Measurements from ENCODE around the gene POC1A. TPM values are rescaled to one million over a fixed set of nuclear protein-coding genes. Genes with fewer than 3 reads are reported as not detected.
A peak's percentile ranks its signal among the peaks of the same experiment; 100 is the strongest.

POC1A gene
- total RNA-seq, 1 experiment from 2014 or later, result 9.8 TPM

GRCh38 chr3:52093756-52094545 lies 60.3 kb downstream of the POC1A start:
- DNase-seq (ENCODE audit: unreplicated experiment), result peak; percentile 13
- no TSS peak for BruUV-seq (replicated peaks)
- ChIA-PET POLR2A (no interaction called here), CTCF (interaction anchor here (0.6 to 2.3 kb wide), 4 partner anchors 8 to 93 kb away, joined by 3 to 9 read pairs (median 4); no protein-coding TSS in a partner anchor)
- H3K9me3 Mint-ChIP-seq (ENCODE audit: unreplicated experiment), result no peaks in the 10 kb centered on the region
- no peaks in the 10 kb centered on the region for H3K27me3 Mint-ChIP-seq (ENCODE audit: insufficient read depth, unreplicated experiment)
- no peak for TF ChIP-seq CTCF (IDR thresholded peaks at IDR 0.05; ENCODE audit: unreplicated experiment)
- no peak overlapping the region for H3K27ac Mint-ChIP-seq (ENCODE audit: low read depth, unreplicated experiment)
- no peak overlapping the region for H3K4me3 Mint-ChIP-seq (ENCODE audit: unreplicated experiment)
- no peaks in the 10 kb centered on the region for H3K36me3 Mint-ChIP-seq (ENCODE audit: insufficient read depth, unreplicated experiment)
- peaks cover 7% of the 10 kb centered on the region for H3K4me1 Mint-ChIP-seq (ENCODE audit: insufficient read depth, unreplicated experiment)
- intact Hi-C loops (cut with micrococcal nuclease), result no loop called here

- H3K9me3 Mint-ChIP-seq (ENCODE audit: unreplicated experiment), result no peaks in the 10 kb centered on the region
- BruUV-seq (replicated peaks), result no TSS peak
- H3K4me3 Mint-ChIP-seq (ENCODE audit: unreplicated experiment), result no peak overlapping the region
- intact Hi-C loops (cut with micrococcal nuclease), result no loop called here
- H3K27me3 Mint-ChIP-seq (ENCODE audit: insufficient read depth, unreplicated experiment), result no peaks in the 10 kb centered on the region
- TF ChIP-seq CTCF (IDR thresholded peaks at IDR 0.05; ENCODE audit: unreplicated experiment), result no peak
- H3K27ac Mint-ChIP-seq (ENCODE audit: low read depth, unreplicated experiment), result peak overlapping the region; percentile 39
- peaks cover 7% of the 10 kb centered on the region for H3K4me1 Mint-ChIP-seq (ENCODE audit: insufficient read depth, unreplicated experiment)
- CTCF ChIA-PET, result no interaction called here
- no peak for DNase-seq (ENCODE audit: unreplicated experiment)
- no peaks in the 10 kb centered on the region for H3K36me3 Mint-ChIP-seq (ENCODE audit: insufficient read depth, unreplicated experiment)
- POLR2A ChIA-PET, result no interaction called here
These were observed 61.3 kb downstream of the POC1A start for GRCh38 chr3:52092891-52093290.

- no TSS peak for BruUV-seq (replicated peaks)
- Mint-ChIP-seq H3K4me1 (ENCODE audit: insufficient read depth, unreplicated experiment) (peaks cover 12% of the 10 kb centered on the region), H3K4me3 (ENCODE audit: unreplicated experiment) (no peak overlapping the region), H3K36me3 (ENCODE audit: insufficient read depth, unreplicated experiment) (no peaks in the 10 kb centered on the region), H3K27ac (ENCODE audit: low read depth, unreplicated experiment) (no peak overlapping the region), H3K27me3 (ENCODE audit: insufficient read depth, unreplicated experiment) (no peaks in the 10 kb centered on the region), H3K9me3 (ENCODE audit: unreplicated experiment) (no peaks in the 10 kb centered on the region)
- TF ChIP-seq CTCF (IDR thresholded peaks at IDR 0.05; ENCODE audit: unreplicated experiment), result no peak
- intact Hi-C loops (cut with micrococcal nuclease), result no loop called here
- POLR2A ChIA-PET, result no interaction called here
- CTCF ChIA-PET, result interaction anchor here (0.6 to 0.7 kb wide), 2 partner anchors 53 to 119 kb away, joined by 3 to 4 read pairs; partner anchors contain the start of gene ABHD14B
- DNase-seq (ENCODE audit: unreplicated experiment), result no peak
These were observed 62.0 kb downstream of the POC1A start for GRCh38 chr3:52092271-52092660.

- Mint-ChIP-seq H3K36me3 (ENCODE audit: insufficient read depth, unreplicated experiment) (no peaks in the 10 kb centered on the region), H3K4me3 (ENCODE audit: unreplicated experiment) (no peak overlapping the region), H3K27ac (ENCODE audit: low read depth, unreplicated experiment) (peak overlapping the region; percentile 27), H3K9me3 (ENCODE audit: unreplicated experiment) (no peaks in the 10 kb centered on the region), H3K27me3 (ENCODE audit: insufficient read depth, unreplicated experiment) (no peaks in the 10 kb centered on the region), H3K4me1 (ENCODE audit: insufficient read depth, unreplicated experiment) (peaks cover 12% of the 10 kb centered on the region)
- intact Hi-C loops (cut with micrococcal nuclease), result no loop called here
- DNase-seq (ENCODE audit: unreplicated experiment), result no peak
- ChIA-PET CTCF (interaction anchor here (0.6 to 1.2 kb wide), 3 partner anchors 32 to 118 kb away, joined by 3 to 4 read pairs (median 4); partner anchors contain the start of gene ABHD14B), POLR2A (no interaction called here)
- TF ChIP-seq CTCF (IDR thresholded peaks at IDR 0.05; ENCODE audit: unreplicated experiment), result no peak
- BruUV-seq (replicated peaks), result no TSS peak
These were observed 62.5 kb downstream of the POC1A start for GRCh38 chr3:52091586-52092270.

Data from MCF 10A (cell line).